GM12865 (cell line): ENCODE data around the gene VIPR2.

Source experiments
- DNase-seq: peaks from one replicate; pipeline ENCODE4 v3.0.0; 2010; ENCODE audit warnings: low read depth
- H3K4me3 ChIP-seq: 2 replicates; pipeline ENCODE4 v1.5.1; 2011; ENCODE audit warnings: mild to moderate bottlenecking, low read depth, low read length, control low read depth
- CTCF ChIP-seq: IDR thresholded peaks from 2 replicates; pipeline ENCODE4 v1.5.1; 2011; ENCODE audit warnings: low read length, control low read depth, low read depth, inconsistent platforms; ENCODE audit not compliant: insufficient read depth; ENCODE audit errors: missing control alignments

The VIPR2 gene

GRCh38 chr7:159099711-159100231, 44.9 kb downstream of the VIPR2 start:
- H3K4me3 ChIP-seq: no peak overlapping the region
- no peak for DNase-seq
- TF ChIP-seq CTCF: no peak

GRCh38 chr7:159098811-159099655, 45.6 kb downstream of the VIPR2 start:
- H3K4me3 ChIP-seq: no peak overlapping the region
- DNase-seq: no peak
- no peak for TF ChIP-seq CTCF

- DNase-seq: no peak
- no peak for TF ChIP-seq CTCF
- no peak overlapping the region for H3K4me3 ChIP-seq
These were observed 46.3 kb downstream of the VIPR2 start for GRCh38 chr7:159098424-159098786.

GRCh38 chr7:159097661-159098423, 46.8 kb downstream of the VIPR2 start:
- H3K4me3 ChIP-seq: no peak overlapping the region
- no peak for TF ChIP-seq CTCF
- DNase-seq: no peak

GRCh38 chr7:159096736-159097581, 47.7 kb downstream of the VIPR2 start:
- H3K4me3 ChIP-seq: no peak overlapping the region
- DNase-seq: no peak
- TF ChIP-seq CTCF: no peak

GRCh38 chr7:159095979-159096411, 48.7 kb downstream of the VIPR2 start:
- no peak for DNase-seq
- H3K4me3 ChIP-seq: no peak overlapping the region
- no peak for TF ChIP-seq CTCF
